Activated T-cell treated with anti-CD3 and anti-CD28 coated beads for 1 hour (primary cell): Measurements from ENCODE around the gene EFNA5.

ENCODE experiments used
- DNase-seq: peaks from one replicate; pipeline ENCODE4 v3.0.0-alpha.2; 2020; ENCODE audit warnings: low read depth

Gene EFNA5

DNA sequence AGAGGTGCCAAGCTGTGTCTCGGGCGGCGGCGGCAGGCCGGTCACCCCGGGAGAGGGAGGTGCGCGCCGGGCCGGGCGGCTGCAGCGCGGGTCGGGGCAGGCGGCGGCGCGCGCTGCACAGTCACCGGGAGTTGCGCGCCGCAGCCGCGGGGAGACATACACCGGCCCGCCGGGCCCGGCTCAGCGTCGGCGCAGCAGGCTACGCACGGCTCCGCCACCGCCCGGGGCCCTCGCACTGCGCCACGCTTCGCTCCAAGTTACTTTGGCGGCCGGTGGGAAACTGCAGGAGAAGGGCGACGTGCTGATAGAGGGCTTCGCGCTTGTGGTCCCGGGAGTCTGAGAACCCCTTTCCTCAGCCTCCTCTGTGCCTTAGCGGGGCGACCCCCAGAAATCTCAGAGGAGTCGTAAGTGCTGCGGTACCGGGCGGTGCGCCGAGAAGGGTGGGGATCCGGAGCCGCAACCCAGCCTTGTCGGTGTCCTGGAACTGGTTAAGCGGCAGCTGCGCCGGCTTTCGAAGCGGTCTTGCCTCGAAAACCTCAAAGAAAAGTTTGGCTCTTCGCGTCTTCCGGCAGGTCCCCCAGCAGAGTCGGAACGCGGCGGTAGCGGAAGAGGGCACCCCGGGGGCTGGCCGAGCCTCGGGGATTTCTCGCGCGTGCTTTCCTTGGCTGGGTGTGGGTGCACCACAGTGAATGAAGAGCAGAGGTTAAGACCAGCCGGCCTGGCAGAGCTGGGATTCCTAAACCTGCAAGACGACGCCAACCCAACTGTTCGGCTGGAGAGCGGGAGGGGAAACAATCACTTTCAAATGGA is at the start of gene EFNA5:
TSS of gene EFNA5 (minus strand) at position 6 of the 810 bp plus-strand sequence.
- DNase-seq, result no peak

GRCh38 chr5:107719034-107719606 is 48.4 kb upstream of the EFNA5 start:
- DNase-seq, result no peak

GRCh38 chr5:107717816-107718215 is 47.1 kb upstream of the EFNA5 start:
- no peak for DNase-seq

DNA sequence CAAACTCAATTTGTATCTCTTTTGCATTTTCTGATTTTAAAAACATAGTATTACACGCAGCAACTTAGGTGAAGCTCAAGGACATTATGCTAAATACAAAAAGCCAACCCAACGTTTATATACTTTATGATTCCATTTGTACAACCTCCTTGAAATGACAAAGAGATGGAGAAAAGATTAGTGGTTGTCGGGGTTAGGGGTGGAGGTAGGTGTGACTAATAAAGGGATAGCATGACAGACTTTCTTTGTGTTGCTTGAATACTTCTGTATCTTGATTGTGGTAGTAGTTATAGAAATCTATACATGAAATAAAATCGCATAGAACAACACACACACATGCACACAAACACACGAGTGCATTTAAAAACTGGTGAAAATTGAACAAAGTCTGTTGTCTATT is 42.5 kb upstream of the EFNA5 start:
- no peak for DNase-seq

DNA sequence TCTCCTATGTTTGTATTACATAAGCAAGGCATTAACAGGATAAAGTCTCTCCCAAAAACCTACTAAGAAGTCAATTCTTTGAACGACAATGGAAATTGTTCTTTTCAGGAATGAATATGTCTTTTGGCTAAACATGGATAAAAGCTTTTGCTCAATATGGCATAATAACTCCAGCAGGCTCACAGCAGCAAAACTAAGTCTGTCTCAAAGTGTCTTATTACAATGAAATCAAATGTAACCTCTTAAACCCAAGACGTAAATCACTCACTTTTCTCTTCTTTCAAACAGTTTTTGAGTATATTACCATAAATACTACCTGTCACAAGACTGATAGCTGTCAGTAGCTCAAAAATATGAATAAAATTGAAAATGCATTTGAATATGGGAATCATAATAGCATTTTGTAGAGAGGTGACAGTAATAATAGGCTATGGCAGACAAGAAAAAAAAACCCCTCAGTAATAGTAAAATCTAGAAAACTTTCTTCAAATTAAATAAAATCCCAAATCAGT is 41.7 kb upstream of the EFNA5 start:
- no peak for DNase-seq

DNA sequence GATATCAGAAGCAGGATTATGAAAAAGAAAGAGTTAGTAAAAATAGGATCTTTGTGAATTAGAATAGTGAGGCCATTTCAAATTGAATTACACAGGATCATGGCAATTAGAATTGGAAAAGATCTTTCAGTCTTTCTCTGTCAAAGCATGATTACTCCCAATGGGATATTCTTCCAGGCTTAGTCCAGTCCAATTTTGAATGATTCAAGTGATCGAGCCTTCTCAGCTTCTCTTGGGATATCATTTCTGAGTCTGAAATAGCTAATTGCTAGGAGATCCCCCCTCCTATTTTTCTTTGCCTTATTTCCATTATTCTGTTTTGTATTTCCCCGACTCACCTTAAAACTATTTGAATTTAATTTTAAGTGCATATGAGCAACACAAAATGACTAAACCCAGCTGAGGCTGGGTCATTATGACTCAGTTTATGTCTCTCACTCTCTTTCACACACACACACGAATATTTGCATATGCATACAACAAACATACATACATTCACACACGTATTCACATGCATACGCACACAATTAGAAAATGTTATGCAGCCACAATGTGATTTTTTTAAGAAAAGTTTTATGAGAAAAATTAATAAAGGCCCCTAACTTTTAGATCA is 34.8 kb upstream of the EFNA5 start:
- DNase-seq, result no peak

- DNase-seq, result no peak
Measured at GRCh38 chr5:107704681-107705401, 34.1 kb upstream of the EFNA5 start.

GRCh38 chr5:107700481-107700880 is 29.7 kb upstream of the EFNA5 start:
- no peak for DNase-seq

GRCh38 chr5:107699425-107699824 is 28.7 kb upstream of the EFNA5 start:
- no peak for DNase-seq

DNA sequence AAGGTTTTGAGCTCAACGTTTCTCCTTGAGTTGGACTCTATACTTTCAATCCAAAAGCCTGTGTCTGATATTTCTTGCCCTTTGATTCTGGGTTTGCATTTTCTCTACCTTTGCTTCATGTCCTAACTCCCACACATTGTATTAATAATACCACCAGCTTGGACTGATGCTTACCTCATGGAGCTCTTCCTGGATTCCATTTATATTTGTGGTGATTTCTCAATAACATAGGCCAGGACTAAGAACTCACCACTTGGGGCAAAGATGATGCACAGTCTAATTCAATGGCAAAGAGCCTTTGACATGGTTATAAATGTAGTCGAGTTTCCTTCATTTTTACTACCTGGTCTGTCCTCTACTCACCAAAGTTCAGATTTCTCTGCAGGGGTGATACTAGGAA is 27.5 kb upstream of the EFNA5 start:
- DNase-seq, result no peak

DNA sequence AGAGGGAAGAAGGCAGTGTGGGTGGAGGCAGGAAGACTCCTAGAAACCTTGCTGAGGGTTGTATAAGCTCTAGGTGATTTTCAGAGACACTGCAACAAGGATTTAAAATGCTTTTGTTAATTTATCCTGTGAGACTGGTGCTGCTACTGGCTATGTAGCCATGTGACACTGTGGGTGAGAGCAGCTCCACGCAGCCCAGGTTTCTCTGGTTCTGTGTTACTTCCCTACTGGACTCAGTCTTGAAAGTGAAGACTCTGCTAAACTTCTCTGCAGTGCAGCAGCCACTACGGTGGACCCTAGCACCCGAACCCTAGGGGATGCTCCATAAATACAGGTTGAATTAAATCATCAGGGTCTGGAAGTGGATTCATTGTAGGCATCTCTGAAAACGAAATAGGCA is 25.8 kb upstream of the EFNA5 start:
- DNase-seq, result no peak

GRCh38 chr5:107696080-107696479 is 25.3 kb upstream of the EFNA5 start:
- no peak for DNase-seq

GRCh38 chr5:107687937-107688336 is 17.2 kb upstream of the EFNA5 start:
- no peak for DNase-seq

GRCh38 chr5:107687404-107687803 is 16.7 kb upstream of the EFNA5 start:
- DNase-seq, result no peak

GRCh38 chr5:107682533-107682932 is 11.8 kb upstream of the EFNA5 start:
- no peak for DNase-seq

DNA sequence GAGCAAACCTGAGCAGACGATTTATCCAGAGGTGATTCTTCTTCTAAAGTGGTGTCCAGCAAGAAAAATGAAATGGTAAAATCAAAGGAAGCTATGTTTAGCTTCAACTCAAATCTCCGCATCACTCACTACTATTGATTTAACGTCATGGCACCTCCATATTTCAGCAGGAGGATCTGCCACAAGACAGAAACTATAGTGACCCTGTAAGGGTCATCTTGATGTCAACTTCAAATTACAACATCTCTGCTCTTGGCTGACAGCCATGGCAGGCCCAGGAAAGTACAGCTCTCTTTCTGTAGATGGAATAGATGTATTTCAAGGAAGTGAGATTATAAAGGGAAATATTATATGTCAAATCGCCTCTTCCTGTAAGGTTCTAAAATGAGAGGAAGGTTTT is 10.1 kb upstream of the EFNA5 start:
- no peak for DNase-seq

DNA sequence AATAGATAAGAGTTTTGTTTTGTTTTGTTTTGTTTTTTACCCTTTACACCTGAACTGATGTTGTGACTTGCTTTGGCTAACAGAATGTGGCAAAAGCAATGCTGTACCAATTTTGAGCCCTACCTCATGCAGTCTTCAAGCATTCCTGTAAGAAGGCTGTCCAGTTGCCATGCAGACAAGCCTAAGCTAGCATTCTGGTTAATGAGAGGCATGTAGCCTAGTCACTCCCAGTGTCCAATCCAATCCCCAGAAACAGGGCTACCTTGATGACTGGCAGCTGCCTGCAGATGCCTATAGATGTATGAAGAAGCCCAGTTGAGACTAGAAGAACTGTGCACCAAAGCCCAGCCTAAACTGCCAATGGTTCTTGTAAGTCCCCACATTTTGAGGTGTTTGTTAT is 9.4 kb upstream of the EFNA5 start:
- no peak for DNase-seq

- DNase-seq, result no peak
Measured at GRCh38 chr5:107676702-107677101, 6.0 kb upstream of the EFNA5 start.

DNA sequence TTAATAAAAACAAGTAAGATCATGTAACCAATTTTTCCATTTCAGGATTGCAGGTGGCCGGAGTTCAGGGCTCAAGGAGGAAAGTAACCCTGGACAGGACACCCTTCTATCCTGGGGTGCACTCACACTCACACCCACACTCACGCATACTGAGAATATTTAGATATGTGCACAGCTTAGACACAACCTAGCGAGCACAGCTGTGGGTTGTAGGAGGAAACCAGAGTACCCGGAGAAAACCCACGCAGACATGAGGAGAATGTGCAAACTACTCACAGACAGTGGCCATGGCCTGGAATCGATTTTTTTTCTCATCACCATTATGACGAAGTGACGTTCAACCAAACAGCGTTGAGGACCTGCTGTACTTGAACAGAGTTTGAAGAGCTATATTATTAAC is 4.5 kb upstream of the EFNA5 start:
- no peak for DNase-seq

DNA sequence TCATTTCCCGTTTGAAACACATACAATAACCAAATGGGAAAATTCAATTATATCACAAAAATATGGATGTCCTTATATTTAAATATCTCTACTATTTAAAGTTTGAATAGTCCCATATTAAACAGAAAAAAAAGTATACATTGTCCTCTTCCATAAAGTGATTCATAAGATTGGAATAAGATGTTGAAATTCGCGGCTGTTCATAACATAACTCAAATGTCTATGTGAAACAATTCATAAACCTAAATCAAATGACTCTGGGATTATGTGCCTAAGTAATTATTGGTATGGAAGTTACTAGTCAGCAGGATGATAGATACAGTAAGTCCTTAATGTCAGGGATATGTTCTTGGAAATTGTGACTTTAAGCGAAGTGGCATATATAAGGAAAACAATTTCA is 3.9 kb upstream of the EFNA5 start:
- no peak for DNase-seq

- peak; percentile 48 for DNase-seq
Measured at GRCh38 chr5:107673368-107674136, 2.8 kb upstream of the EFNA5 start.

DNA sequence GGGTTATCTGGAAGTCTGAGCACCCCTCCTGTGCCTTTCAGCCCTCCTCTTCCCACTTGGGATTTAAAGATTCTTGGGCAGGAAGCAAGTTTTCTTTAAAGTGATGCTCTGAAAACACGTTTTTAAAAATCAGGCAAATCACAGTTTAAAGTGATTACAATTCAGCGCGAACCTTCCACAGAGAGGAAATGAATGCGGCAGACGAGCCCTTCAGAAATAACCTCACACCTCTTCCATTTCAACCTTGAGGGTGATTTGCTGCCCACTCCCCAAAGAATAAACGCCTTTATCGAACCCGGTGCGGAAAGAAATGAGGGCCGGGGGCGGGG is 2.3 kb upstream of the EFNA5 start:
- no peak for DNase-seq
